GM12875 (cell line): ENCODE data around the gene PDGFRB.

Experiments used
- H3K4me3 ChIP-seq: one replicate; pipeline ENCODE4 v1.5.1; 2011; ENCODE audit warnings: low read depth, low read length, control low read depth
- TF ChIP-seq, protein P1 (sequence below): IDR thresholded peaks from 2 replicates; pipeline ENCODE4 v1.5.1; 2011; ENCODE audit warnings: low read depth, mild to moderate bottlenecking, control low read depth, inconsistent platforms, low read length, moderate library complexity, borderline replicate concordance; ENCODE audit not compliant: insufficient read depth

The PDGFRB gene

DNA sequence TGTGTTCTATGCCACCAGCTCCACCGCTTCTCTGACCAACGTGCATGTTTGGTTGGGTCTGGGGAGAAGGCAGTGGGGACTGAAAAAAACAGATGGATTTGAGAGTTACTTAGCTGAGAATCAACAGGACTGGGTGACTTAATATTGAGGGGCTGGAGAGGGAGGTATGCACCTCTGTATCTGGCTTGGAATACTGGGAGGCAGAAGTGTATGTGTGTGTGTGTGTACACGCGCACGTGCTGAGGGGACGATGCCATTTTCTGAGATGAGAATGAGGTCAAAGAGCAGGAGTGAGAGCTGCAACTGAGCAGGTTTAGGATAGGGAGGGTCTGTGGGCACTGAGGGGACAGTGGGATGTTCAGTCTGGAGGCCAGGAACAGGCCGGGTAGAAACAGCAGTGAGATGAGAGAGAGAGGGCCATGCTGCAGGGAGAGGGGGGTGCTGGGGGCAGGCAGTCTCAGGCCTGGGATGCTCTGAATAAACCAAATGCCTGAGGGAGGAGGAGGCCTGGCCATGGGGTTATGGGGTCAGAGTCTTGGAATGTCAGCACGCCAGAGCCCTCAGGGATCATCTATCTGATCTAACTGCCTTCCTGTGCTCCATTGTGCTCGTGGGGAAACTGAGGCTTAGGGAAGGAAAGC, 14.0 kb downstream of the PDGFRB start:
- no peak overlapping the region for H3K4me3 ChIP-seq
- TF ChIP-seq, protein P1, sequence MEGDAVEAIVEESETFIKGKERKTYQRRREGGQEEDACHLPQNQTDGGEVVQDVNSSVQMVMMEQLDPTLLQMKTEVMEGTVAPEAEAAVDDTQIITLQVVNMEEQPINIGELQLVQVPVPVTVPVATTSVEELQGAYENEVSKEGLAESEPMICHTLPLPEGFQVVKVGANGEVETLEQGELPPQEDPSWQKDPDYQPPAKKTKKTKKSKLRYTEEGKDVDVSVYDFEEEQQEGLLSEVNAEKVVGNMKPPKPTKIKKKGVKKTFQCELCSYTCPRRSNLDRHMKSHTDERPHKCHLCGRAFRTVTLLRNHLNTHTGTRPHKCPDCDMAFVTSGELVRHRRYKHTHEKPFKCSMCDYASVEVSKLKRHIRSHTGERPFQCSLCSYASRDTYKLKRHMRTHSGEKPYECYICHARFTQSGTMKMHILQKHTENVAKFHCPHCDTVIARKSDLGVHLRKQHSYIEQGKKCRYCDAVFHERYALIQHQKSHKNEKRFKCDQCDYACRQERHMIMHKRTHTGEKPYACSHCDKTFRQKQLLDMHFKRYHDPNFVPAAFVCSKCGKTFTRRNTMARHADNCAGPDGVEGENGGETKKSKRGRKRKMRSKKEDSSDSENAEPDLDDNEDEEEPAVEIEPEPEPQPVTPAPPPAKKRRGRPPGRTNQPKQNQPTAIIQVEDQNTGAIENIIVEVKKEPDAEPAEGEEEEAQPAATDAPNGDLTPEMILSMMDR: no peak

DNA sequence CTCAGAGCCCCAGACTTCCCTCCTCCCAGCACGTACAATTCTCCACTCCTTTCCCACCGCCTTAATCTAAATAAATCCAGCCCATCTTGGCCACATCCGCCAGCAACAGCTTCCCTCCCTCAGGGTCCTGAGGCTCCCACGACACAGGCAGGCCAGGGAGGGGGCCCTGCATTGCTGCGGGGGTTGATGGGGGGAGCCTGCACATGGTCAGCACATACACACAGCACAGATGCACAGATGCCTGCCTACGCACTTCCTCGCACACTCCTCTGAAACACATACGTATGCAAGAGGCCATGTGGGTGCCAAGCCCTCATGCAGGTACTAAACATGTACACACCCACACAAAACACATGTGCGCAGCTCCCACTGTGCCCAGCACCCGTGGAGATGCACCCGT, 14.8 kb downstream of the PDGFRB start:
- TF ChIP-seq, protein P1: no peak
- H3K4me3 ChIP-seq: no peak overlapping the region

DNA sequence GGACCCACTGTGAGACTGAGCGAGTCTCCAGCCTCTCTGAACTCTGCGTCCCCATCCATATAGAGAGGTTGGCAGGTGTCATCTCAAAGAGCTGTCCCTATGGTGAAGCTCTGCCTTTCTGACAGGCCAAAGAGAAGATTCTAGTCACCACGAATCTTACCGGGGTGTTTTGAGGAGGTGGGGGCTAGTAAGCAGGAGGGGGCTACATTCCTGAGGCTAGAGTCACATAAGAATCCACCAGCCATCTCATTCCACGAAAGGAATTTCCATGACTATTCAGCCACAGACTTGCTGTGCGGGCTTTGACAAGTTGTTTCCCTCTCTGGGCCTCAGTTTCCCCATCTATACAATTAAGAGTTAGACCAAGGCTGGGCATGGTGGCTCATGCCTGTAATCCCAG, 16.3 kb downstream of the PDGFRB start:
- TF ChIP-seq, protein P1: no peak

DNA sequence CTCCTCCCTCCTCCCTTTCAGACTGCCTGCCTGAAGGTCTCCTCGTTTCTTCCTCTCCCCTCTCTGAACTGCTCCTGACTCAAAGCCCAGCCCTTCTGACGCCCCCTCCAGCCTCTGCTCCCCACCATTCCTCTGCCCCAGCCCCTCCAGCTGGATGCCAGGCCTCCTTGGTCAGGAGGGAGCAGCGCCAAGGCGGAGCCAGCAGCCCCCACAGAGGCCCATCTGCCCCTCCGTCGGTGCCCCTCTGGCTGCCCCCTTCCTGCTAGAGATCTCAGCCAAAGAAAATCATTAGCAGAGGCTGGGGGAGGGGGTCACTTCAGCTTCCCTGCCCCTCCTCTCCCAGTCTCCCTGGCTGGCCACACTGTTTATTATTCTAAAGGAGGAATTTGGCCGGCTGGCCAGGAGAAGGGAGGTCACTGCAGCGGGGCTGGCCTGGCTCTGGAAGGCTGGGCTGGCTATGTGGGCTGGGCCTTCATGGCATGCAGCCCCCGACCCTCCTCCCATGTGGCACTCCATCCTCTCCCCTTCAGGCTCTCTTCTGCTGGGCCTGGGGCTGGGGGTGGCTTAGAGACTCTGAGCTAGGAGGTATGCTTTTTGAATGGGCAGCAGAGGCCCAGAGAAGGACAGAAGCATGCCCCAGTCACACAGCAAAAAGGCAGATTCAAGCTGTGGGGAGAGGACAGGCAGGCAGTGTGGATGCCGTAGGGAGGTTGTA, 16.9 kb downstream of the PDGFRB start:
- TF ChIP-seq, protein P1: no peak
- no peak overlapping the region for H3K4me3 ChIP-seq

More for the DNA sequence above, 16.3 kb downstream of the PDGFRB start:
- H3K4me3 ChIP-seq: no peak overlapping the region

DNA sequence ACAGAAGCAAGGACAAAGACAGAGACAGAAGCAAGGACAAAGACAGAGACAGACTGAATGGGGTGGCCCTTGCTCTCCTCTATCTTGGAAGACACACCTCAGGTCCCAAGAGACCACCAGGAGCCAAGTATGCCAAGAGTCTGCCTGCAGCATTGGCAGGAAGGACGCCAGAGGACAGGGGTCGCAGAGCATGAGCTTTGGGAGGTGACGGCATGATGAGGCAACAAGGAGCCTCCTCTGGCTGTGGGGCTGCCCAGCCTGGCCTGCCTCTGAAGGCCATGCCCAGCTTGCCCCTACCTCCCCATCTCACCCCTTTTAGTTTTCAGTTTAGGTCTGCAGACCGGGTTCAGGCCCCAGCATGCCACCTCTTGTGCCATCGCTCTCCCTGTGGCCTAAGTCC, 17.6 kb downstream of the PDGFRB start:
- H3K4me3 ChIP-seq: no peak overlapping the region
- TF ChIP-seq, protein P1: no peak

DNA sequence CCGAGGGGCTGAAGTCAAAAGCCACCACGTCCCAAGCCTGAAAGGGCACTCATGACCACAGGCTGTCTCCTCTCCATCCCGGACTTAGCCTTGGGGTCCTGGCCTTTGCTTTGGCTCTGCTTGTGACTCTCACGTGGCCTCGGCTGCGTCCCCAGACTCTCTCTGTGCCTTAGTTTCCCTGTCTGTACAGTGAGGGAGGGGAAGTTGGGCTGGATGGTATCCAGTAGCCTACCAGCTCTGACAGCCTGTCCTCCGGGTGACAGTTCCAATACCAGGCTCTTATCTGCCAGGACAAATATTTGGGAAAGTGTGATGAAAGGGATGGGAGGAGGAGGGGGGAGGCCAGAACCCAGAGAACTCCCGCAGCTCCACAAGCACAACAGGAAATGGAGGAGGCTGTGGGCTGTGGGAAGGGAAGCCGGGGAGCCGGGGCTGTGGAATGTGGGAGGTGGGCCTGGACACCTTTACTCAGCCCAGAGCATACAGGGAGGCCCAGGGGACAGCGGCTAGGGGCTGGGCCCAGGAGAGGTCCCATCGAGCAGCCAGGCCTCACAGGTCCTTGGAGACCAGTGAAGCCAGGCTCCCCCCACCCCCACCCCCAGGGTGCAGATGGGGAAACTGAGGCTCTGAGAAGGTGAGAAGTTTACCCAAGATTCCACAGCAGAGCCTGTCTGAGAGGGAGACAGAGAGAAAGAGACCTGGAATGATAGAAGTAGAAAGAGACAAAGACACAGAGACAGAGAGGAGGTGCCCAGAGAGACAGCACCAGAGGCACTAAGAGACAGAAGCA, 18.3 kb downstream of the PDGFRB start:
- no peak overlapping the region for H3K4me3 ChIP-seq
- TF ChIP-seq, protein P1: no peak
